ENCODE data around the gene TMEM79. TPM values are rescaled to one million over a fixed set of nuclear protein-coding genes. Genes with fewer than 3 reads are reported as not detected.

The TMEM79 gene
- 1.4 and 2.5 TPM in 2 replicates for total RNA-seq (2014; rRNA removed; shearing (Covaris generic); ENCODE audit: low replicate concordance)

GRCh38 chr1:156284112-156284511 is at the start of gene TMEM79:
TMEM79 (plus strand) TSS chr1:156284325; CDS start chr1:156285227, 902 bp downstream.
- no peak for DNase-seq (ENCODE audit: low read depth)
- in situ Hi-C loops (cut with HindIII; ENCODE audit: low pct_unique_long_range_greater_than_20kb, low sequenced_read_pairs), result no loop called here

GRCh38 chr1:156236164-156236563 is 48.0 kb upstream of the TMEM79 start:
- in situ Hi-C loops (cut with HindIII; ENCODE audit: low pct_unique_long_range_greater_than_20kb, low sequenced_read_pairs), result no loop called here
- DNase-seq (ENCODE audit: low read depth), result no peak

GRCh38 chr1:156238248-156238647 is 45.9 kb upstream of the TMEM79 start:
- no peak for DNase-seq (ENCODE audit: low read depth)
- in situ Hi-C loops (cut with HindIII; ENCODE audit: low pct_unique_long_range_greater_than_20kb, low sequenced_read_pairs), result no loop called here

- in situ Hi-C loops (cut with HindIII; ENCODE audit: low pct_unique_long_range_greater_than_20kb, low sequenced_read_pairs), result no loop called here
- no peak for DNase-seq (ENCODE audit: low read depth)
Measured at GRCh38 chr1:156241311-156241811, 42.8 kb upstream of the TMEM79 start.

GRCh38 chr1:156241926-156242325 is 42.2 kb upstream of the TMEM79 start, which contains the start of gene BGLAP:
BGLAP (plus strand) TSS chr1:156242184; CDS start chr1:156242232, 48 bp downstream.
- in situ Hi-C loops (cut with HindIII; ENCODE audit: low pct_unique_long_range_greater_than_20kb, low sequenced_read_pairs), result no loop called here
- no peak for DNase-seq (ENCODE audit: low read depth)

GRCh38 chr1:156242738-156243137 is 41.4 kb upstream of the TMEM79 start:
- DNase-seq (ENCODE audit: low read depth), result no peak
- in situ Hi-C loops (cut with HindIII; ENCODE audit: low pct_unique_long_range_greater_than_20kb, low sequenced_read_pairs), result no loop called here

GRCh38 chr1:156244126-156244525 is 40.0 kb upstream of the TMEM79 start:
- no peak for DNase-seq (ENCODE audit: low read depth)
- in situ Hi-C loops (cut with HindIII; ENCODE audit: low pct_unique_long_range_greater_than_20kb, low sequenced_read_pairs), result no loop called here

- in situ Hi-C loops (cut with HindIII; ENCODE audit: low pct_unique_long_range_greater_than_20kb, low sequenced_read_pairs), result no loop called here
- no peak for DNase-seq (ENCODE audit: low read depth)
Measured at GRCh38 chr1:156244712-156245111, 39.4 kb upstream of the TMEM79 start.

GRCh38 chr1:156245451-156246232 is 38.5 kb upstream of the TMEM79 start:
- in situ Hi-C loops (cut with HindIII; ENCODE audit: low pct_unique_long_range_greater_than_20kb, low sequenced_read_pairs), result no loop called here
- no peak for DNase-seq (ENCODE audit: low read depth)

GRCh38 chr1:156246241-156246780 is 37.8 kb upstream of the TMEM79 start:
- in situ Hi-C loops (cut with HindIII; ENCODE audit: low pct_unique_long_range_greater_than_20kb, low sequenced_read_pairs), result no loop called here
- no peak for DNase-seq (ENCODE audit: low read depth)

GRCh38 chr1:156246781-156247459 is 37.2 kb upstream of the TMEM79 start:
- in situ Hi-C loops (cut with HindIII; ENCODE audit: low pct_unique_long_range_greater_than_20kb, low sequenced_read_pairs), result no loop called here
- no peak for DNase-seq (ENCODE audit: low read depth)

- no peak for DNase-seq (ENCODE audit: low read depth)
- in situ Hi-C loops (cut with HindIII; ENCODE audit: low pct_unique_long_range_greater_than_20kb, low sequenced_read_pairs), result no loop called here
Measured at GRCh38 chr1:156247460-156248322, 36.4 kb upstream of the TMEM79 start, which contains the start of gene PAQR6. PAQR6 (minus strand) TSS chr1:156248056; CDS start chr1:156246731, 1,325 bp downstream.

- in situ Hi-C loops (cut with HindIII; ENCODE audit: low pct_unique_long_range_greater_than_20kb, low sequenced_read_pairs), result no loop called here
- no peak for DNase-seq (ENCODE audit: low read depth)
Measured at GRCh38 chr1:156248323-156248683, 35.8 kb upstream of the TMEM79 start.

- in situ Hi-C loops (cut with HindIII; ENCODE audit: low pct_unique_long_range_greater_than_20kb, low sequenced_read_pairs), result no loop called here
- DNase-seq (ENCODE audit: low read depth), result no peak
Measured at GRCh38 chr1:156249593-156249992, 34.5 kb upstream of the TMEM79 start.

GRCh38 chr1:156251527-156251926 is 32.6 kb upstream of the TMEM79 start:
- DNase-seq (ENCODE audit: low read depth), result no peak
- in situ Hi-C loops (cut with HindIII; ENCODE audit: low pct_unique_long_range_greater_than_20kb, low sequenced_read_pairs), result no loop called here

GRCh38 chr1:156253634-156254033 is 30.5 kb upstream of the TMEM79 start:
- in situ Hi-C loops (cut with HindIII; ENCODE audit: low pct_unique_long_range_greater_than_20kb, low sequenced_read_pairs), result no loop called here

GRCh38 chr1:156257711-156258110 is 26.4 kb upstream of the TMEM79 start:
- in situ Hi-C loops (cut with HindIII; ENCODE audit: low pct_unique_long_range_greater_than_20kb, low sequenced_read_pairs), result no loop called here
- DNase-seq (ENCODE audit: low read depth), result no peak

More at GRCh38 chr1:156253634-156254033, 30.5 kb upstream of the TMEM79 start:
- DNase-seq (ENCODE audit: low read depth), result no peak

- DNase-seq (ENCODE audit: low read depth), result no peak
- in situ Hi-C loops (cut with HindIII; ENCODE audit: low pct_unique_long_range_greater_than_20kb, low sequenced_read_pairs), result no loop called here
Measured at GRCh38 chr1:156258859-156259258, 25.3 kb upstream of the TMEM79 start.

Data from Caki2 (cell line).